A204.1 (cell line): Measurements from ENCODE around the gene NAIF1.
"Not testable (repeated sequence)": the region's sequence is repeated elsewhere in the genome, so short reads cannot be mapped to it uniquely, and the experiment has no call there.

Experiments used
- FAIRE-seq: peaks from 2 replicates; lab custom pipeline; 2012; peaks lifted over from hg19 to GRCh38; lab: Jason Lieb, UNC

NAIF1 gene

GRCh38 chr9:128025736-128026135 is 41.4 kb downstream of the NAIF1 start:
- FAIRE-seq = no peak

- FAIRE-seq = no peak
These were observed 42.3 kb downstream of the NAIF1 start for GRCh38 chr9:128024761-128025308.

GRCh38 chr9:128023671-128024070 is 43.4 kb downstream of the NAIF1 start:
- not testable (repeated sequence) for FAIRE-seq

DNA sequence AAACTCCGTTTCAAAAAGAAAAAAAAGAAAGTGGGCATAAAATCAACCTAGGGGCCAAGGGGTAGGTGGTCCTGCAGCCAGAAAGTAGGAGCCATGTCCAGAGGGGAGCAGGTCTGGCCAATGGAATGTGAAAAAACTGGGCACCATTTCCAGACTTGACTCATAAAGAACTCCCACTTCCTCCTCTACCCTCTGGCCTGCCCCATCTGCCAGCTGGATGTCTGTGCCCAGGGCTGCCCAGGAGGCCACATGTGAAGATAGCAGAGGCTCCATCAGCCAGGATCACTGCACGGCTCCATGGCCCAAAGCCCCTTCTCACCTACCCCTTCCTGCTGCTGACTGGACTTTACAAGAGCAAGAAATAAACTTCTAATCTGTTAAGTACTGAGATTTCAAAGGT is 44.2 kb downstream of the NAIF1 start:
- no peak for FAIRE-seq

GRCh38 chr9:128021098-128021497 is 46.0 kb downstream of the NAIF1 start:
- no peak for FAIRE-seq

DNA sequence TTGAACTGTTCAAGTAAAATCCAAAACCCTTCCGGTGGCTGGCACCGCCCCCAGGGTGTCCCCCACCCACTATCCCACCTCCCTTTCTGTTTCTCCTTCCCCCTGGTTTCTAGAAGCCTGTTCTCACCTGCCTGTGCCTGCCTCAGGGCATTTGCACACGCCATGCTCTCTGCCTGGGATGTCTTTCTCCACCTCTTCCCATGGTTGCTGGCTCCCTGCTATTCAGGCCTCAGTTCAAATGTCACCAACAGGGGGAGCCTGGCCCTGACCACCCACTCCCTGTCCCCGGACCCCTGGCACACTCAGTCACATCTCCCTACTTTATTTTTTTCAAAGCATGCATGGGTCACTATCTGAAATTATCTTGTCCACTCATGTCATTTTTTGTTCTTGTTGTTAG is 46.4 kb downstream of the NAIF1 start:
- FAIRE-seq = no peak

DNA sequence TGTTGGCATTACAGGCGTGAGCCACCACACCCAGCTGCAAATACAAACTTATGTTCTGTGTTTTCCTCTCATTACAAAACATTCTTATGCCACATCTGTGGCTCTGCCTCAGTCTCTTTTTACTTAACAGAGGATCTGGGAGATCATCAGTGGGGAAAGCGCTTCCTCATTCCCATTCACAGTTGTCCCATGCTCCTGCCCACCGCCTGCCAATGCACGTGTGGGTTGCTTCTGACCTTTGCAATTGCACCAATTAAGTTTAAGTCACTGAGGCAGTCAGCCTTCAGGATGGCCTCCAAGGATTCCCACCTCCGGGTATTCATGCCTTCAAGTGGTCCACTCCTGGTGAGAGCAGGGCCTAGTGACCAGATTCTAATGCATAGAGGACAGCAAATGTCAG is 51.4 kb downstream of the NAIF1 start:
- no peak for FAIRE-seq
